Measurements from ENCODE around the gene INTS1. TPM values are rescaled to one million over a fixed set of nuclear protein-coding genes. Genes with fewer than 3 reads are reported as not detected.

INTS1 gene
- total RNA-seq, 1 donor from 2014 or later: 163 TPM

GRCh38 chr7:1428941-1429501 is 75.2 kb downstream of the INTS1 start:
- no peak for TF ChIP-seq CTCF (IDR thresholded peaks at IDR 0.05; ENCODE audit: unreplicated experiment)
- no peaks in the 10 kb centered on the region for H3K4me1 Mint-ChIP-seq
- H3K9me3 Mint-ChIP-seq: no peaks in the 10 kb centered on the region

GRCh38 chr7:1427064-1427657 is 77.0 kb downstream of the INTS1 start:
- peaks cover 10% of the 10 kb centered on the region for H3K4me1 Mint-ChIP-seq
- H3K36me3 Mint-ChIP-seq: no peaks in the 10 kb centered on the region
- TF ChIP-seq CTCF (IDR thresholded peaks at IDR 0.05; ENCODE audit: unreplicated experiment): no peak
- no peak overlapping the region for H3K4me3 Mint-ChIP-seq
- no peak for DNase-seq (ENCODE audit: low spot score in 2 of 2, unreplicated experiment in 2 of 2)
- no peaks in the 10 kb centered on the region for H3K9me3 Mint-ChIP-seq
- no peak overlapping the region for H3K27ac Mint-ChIP-seq
- H3K27me3 Mint-ChIP-seq (ENCODE audit: low read depth): peaks cover 41% of the 10 kb centered on the region

More at GRCh38 chr7:1428941-1429501, 75.2 kb downstream of the INTS1 start:
- Mint-ChIP-seq H3K27me3 (ENCODE audit: low read depth) (peaks cover 37% of the 10 kb centered on the region), H3K36me3 (no peaks in the 10 kb centered on the region), H3K27ac (no peak overlapping the region), H3K4me3 (no peak overlapping the region)
- DNase-seq (ENCODE audit: low spot score in 2 of 2, unreplicated experiment in 2 of 2): no peak

GRCh38 chr7:1426474-1426873 is 77.7 kb downstream of the INTS1 start:
- Mint-ChIP-seq H3K9me3 (no peaks in the 10 kb centered on the region), H3K4me1 (peaks cover 10% of the 10 kb centered on the region), H3K4me3 (no peak overlapping the region), H3K27me3 (ENCODE audit: low read depth) (peaks cover 38% of the 10 kb centered on the region), H3K27ac (no peak overlapping the region), H3K36me3 (no peaks in the 10 kb centered on the region)
- TF ChIP-seq CTCF (IDR thresholded peaks at IDR 0.05; ENCODE audit: unreplicated experiment): no peak
- no peak for DNase-seq (ENCODE audit: low spot score in 2 of 2, unreplicated experiment in 2 of 2)

- TF ChIP-seq CTCF (IDR thresholded peaks at IDR 0.05; ENCODE audit: unreplicated experiment): no peak
- DNase-seq (ENCODE audit: low spot score in 2 of 2, unreplicated experiment in 2 of 2): no peak
- Mint-ChIP-seq H3K4me3 (no peak overlapping the region), H3K27me3 (ENCODE audit: low read depth) (peaks cover 33% of the 10 kb centered on the region), H3K4me1 (peaks cover 10% of the 10 kb centered on the region), H3K36me3 (no peaks in the 10 kb centered on the region), H3K27ac (no peak overlapping the region), H3K9me3 (no peaks in the 10 kb centered on the region)
Measured at GRCh38 chr7:1425292-1426136, 78.7 kb downstream of the INTS1 start.

GRCh38 chr7:1424041-1424440 is 80.1 kb downstream of the INTS1 start:
- TF ChIP-seq CTCF (IDR thresholded peaks at IDR 0.05; ENCODE audit: unreplicated experiment): no peak
- DNase-seq (ENCODE audit: low spot score in 2 of 2, unreplicated experiment in 2 of 2): no peak
- no peak overlapping the region for H3K27ac Mint-ChIP-seq

More at GRCh38 chr7:1424041-1424440, 80.1 kb downstream of the INTS1 start:
- Mint-ChIP-seq H3K4me1 (peaks cover 10% of the 10 kb centered on the region), H3K27me3 (ENCODE audit: low read depth) (peaks cover 36% of the 10 kb centered on the region), H3K9me3 (no peaks in the 10 kb centered on the region), H3K36me3 (no peaks in the 10 kb centered on the region), H3K4me3 (no peak overlapping the region)
